HG02759 (cell line): ENCODE results near the gene EIF2S2.
A peak's percentile ranks its signal among the peaks of the same experiment; 100 is the strongest.

Source experiments
- ATAC-seq: cut with Tn5 transposase; IDR thresholded peaks from one replicate; pipeline ENCODE4 v1.9.1; 2021; ENCODE audit warnings: mild to moderate bottlenecking, moderate library complexity; ENCODE audit not compliant: unreplicated experiment

EIF2S2 gene

DNA sequence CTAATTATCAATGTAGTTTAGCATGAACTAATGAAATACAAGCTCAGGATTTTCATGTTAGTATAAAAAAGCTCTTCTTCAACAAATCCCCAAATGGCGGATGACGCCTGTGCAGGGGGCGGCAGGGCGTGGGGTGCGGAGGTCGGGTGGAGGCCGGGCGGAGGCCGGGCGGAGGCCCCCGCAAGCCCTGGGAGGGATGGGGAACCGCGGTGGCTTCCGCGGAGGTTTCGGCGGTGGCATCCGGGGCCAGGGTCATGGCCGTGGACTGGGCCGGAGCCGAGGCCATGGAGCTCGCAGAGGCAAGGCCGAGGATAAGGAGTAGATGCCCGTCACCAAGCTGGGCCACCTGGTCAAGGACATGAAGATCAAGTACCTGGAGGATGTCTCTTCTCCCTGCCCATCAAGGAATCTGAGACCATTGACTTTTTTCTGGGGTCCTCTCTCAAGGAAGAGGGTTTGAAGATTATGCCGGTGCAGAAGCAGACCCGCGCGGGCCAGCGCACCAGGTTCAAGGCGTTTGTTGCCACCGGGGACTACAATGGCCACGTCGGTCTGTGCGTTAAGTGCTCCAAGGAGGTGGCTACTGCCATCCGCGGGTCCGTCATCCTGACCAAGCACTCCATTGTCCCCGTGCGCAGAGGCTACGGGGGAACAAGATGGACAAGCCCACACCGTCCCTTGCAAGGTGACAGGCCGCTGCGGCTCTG lies 10.4 kb upstream of the EIF2S2 start:
- ATAC-seq, result no peak

DNA sequence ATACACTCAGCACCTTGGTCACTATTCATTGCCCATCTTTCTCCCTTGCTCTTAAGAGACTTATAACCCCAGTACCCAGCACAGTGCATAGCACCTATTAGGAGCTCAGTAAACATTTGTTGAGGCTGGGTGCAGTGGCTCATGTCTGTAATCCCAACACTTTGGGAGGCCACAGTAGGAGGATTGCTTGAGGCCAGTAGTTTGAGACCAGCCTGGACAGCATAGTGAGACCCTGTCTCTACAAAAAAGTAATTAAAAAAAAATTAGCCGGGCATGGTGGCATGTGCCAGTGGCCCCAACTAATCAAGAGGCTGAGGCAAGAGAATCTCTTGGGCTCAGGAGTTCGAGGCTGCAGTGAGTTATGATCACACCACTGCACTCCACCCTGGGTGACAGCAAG lies 8.2 kb upstream of the EIF2S2 start:
- no peak for ATAC-seq

DNA sequence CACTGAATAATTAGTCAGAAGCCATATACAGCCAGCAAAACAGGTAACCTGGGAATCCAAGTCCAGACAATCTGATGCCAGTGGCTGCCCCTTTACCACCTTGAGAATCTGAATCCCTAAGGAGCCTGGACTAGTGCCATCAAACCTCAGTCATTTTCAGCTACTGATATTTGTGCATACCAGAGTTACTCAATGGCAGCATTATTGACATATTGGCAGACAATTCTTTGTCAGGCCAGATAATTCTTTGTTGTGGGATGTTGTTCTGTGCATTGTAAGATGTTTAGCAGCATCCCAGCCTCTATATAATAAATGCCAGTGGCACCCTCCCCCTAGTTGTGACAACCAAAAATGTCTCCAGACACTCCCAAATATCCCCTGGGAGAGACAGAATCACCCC lies 3.2 kb upstream of the EIF2S2 start:
- ATAC-seq, result no peak

DNA sequence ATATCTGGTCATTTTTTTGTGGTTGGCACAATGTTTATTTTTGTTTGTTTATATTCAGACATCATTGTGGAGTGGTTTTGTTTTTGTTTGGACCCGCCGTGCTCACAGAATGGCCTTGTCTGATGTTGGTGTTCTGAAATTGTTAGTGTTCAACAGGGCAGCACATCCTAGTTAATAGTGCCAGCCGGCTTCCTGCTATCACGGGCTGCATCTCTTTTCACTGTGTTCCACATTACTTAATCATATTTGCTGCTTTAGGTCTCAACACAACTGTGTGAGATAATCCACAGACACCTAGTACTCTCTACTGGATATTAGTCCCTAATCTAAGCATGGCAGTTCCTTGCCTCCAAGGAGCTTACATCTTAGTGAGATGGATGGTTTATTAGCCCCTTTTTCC lies 2.8 kb upstream of the EIF2S2 start:
- ATAC-seq, result no peak

DNA sequence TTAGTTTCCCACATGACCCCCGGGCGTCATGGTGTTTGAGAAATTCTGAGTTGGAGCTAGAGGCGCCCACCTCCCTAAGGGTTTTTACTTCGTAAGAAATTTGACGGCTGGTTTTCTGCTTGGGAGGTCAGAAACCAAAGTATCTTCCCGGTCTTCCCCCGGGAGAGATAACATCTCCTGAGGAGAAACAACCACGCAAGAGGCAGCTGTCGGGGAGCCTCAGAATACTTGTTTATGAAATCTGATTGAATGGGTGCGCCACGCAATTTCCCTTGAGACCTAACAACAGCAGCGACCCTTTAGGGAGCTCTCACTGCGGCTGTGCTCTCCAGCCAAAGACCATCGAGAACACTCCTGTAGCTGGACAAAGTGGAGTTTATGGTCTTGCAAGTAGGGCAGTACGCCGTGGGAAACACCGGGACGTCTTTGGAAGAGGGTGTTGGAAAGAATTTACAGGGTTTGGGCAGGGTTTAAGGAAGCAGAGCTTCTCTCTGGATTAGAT lies 608 bp upstream of the EIF2S2 start:
- ATAC-seq, result peak; percentile 17

DNA sequence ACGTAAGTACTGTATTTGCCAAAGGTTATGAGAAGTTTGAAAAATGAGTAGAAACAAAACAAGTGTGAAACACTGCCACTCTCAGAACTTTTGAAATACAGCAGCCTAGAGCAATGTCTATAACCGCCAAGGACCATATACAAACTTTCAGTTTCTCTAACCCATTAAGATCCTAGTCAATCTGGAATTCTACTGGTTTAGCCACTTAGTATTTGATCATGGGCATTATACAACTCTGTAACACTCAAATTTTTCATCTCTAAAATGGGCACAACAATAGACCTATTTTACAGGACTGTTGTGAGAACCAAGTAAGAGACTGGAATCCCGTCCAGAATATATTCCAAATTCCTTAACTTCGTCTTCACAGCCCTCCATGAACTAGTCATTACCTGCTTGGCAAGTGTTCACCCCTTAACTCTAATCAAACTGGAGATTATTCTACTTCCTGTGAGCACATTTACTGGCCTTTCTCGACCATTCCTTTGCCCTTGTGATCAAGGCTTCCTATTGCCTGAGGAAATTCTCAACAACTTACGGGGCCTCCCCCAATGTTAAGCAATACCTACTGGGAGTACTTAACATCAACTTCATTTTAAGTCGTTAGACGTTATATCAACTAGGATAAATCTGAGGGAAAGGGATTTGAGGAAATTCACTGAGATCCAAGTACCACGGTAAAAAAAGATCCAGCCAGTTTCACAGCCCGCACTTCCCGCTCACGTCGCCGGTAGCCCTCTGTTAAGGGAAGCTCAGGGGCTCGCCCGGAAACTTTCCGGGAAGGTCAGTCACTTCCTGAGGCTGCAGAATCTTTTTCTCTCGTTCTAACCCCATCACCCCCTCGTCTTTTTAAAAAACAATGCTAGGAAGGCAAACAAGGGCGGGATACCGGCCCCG lies 1.1 kb downstream of the EIF2S2 start:
- ATAC-seq, result no peak

DNA sequence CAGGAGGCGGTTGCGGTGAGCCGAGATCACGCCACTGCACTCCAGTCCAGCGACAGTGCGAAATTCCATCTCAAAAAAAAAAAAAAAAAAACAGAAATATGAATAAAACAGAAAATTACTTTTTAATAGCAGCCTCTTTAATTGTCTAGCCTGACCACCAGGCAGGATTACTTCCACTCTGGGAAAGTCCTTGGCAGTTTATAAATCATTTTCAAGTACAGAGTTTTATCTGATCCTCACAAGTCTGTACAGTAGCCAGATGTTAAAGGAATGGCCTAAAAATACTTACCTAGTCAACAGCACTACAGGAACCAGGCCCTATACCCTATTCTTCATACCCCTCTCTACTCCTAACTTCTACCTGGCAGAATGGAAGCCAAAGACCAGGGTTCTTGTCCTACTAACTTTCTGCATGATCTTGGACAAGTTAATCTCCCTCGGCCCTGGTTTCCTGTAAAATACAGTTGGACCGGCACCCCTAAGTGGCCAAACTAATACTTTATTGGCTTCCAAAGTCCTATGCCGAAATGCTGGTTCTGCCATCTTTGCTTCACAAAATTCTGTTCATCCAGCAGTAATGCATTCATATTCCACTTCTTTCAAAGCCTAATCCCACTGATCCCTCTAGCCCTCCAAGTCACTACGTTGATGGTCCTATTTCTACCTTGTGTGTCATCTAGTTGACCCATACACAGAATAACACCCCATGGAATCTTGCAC lies 1.9 kb downstream of the EIF2S2 start:
- no peak for ATAC-seq

DNA sequence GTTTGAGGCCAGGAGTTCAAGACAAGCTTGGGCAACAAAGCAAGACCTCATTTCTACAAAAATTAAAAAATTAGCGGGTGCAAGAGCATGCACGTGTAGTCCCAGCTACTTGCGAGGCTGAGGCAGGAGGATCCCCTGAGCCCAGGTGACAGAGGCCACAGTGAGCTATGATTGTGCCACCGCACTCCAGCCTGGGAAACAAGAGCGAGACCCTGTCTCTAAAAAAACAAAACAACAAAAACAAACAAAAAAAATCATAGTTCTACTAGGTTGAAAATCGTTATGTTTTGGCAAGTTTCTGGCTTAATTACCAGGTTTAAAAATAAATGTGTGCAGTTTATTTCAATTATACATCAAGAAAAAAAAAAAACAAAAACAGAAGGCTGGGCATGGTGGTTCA lies 2.6 kb downstream of the EIF2S2 start:
- ATAC-seq, result no peak

DNA sequence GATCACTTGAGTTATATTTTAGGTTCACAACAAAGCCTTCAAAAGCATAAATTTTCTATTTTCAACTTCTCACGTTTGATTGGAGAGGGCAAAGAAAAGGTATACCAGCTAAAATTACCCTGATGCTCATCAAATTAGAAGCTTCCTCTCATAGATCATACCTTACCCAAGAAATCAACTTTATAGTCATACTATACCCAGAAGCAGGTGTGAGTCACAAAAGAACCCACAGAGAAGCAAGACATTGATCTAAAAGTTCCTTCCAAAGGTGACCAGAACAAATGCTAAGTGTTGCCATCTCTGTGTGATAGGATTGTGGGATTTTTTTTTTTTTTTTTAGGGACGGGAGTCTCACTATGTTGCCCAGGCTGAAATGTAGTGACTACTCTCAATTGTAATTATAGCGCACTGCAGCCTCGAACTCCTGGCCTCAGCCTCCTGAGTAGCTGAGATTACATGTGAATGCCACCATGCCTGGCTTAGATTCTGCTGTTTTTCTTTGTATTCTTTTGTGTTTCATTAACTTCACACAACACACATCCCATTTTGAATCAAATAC lies 3.3 kb downstream of the EIF2S2 start:
- no peak for ATAC-seq

DNA sequence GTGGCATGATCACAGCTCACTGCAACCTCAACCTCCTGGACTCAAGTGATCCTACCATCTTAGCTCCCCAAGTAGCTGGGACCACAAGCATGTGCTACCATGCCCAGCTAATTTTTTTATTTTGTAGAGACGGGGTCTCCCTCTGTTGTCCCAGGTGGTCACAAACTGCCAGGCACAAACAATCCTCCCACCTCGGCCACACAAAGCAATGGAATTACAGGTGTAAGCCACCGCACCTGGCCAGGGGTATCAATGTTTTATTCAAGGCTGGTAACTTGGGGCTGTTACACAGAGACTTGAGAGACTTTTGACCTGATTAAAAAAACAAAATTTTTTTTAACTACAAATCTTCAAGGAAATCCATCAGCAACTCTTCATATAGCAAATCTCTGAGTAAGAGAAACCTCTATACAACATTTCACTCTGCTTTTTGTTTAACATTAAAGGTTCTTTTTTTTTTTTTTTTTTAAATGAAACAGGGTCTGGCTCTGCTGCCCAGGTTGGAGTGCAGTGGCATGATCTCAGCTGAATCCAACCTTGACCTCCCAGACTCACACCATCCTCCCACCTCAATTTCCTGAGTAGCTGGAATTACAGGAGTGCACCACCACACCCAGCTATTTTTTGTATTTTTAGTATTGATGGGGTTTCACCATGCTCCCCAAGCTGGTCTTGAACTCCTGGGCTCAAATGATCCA lies 5.9 kb downstream of the EIF2S2 start:
- ATAC-seq, result no peak

DNA sequence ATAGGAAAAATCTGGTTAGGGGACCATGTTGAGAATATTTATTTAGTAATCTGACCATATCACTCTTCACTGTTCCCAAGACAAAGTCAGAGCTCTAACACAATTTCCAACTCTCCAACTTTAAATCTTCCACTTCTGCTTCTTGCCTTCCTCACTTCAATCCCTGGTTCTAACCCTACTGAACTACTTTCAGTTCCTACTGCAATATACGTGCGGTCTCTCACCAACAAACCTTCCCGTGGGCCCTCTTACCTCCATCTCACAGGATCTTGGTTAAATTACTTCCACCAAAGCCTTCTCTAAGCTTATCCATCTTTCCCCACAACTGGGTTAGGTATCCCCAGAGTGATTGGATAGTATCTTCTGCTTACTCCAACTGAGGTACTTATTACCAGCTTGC lies 8.0 kb downstream of the EIF2S2 start:
- no peak for ATAC-seq

DNA sequence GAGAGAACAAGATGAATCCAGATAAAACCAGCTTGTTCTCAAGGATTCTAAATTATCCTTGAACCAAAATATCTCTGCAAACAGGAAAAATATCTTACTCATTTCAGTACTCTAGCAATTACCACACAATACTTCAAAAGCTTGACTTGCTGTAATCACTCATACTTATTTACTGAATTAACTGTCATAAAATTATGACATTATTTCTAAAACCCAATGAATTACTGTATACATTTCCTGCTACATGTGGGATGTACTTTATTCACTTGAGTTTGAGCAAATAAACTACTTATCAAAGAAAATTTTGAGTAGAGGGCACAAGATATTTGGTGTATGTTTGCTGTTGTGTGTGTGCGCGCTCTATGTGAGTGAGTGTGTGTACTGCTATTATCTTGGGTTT lies 9.7 kb downstream of the EIF2S2 start:
- ATAC-seq, result no peak

DNA sequence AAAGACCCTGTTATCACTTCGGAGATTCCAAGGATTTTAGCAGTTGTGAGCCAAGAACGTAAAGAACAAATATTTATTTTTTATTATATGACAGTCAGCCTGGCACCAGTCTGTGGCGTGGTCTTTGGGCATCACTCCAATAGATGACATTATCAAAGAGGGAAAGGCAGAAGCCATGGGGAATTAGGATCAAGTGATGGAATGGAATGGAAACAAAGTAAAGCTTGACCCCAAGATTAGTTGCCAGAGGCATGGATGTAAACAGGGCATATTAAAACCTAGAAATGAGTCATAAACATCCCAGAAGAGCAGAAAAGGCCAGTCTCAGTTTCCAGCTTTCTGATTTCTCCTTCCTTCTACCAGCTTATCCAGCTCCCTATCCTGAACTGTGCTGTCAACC lies 11.5 kb downstream of the EIF2S2 start:
- ATAC-seq, result no peak

DNA sequence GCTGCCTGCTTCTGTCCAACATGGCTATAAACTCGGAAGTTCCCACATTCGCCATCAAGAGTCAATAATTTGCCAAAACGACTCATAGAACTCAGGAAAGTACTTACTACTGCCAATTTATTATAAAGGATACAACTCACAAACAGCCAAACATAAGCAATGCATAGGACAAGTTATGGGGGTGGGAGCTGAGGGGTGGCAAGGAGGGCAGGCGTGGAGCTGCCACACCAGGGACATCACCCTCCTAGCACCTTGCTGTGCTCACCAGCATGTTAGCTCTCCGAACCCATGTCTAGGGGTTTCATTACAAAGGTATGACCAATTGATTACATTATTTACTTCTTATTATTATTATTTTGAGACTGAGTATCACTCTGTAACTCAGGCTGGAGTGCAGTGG lies 12.4 kb downstream of the EIF2S2 start:
- no peak for ATAC-seq

DNA sequence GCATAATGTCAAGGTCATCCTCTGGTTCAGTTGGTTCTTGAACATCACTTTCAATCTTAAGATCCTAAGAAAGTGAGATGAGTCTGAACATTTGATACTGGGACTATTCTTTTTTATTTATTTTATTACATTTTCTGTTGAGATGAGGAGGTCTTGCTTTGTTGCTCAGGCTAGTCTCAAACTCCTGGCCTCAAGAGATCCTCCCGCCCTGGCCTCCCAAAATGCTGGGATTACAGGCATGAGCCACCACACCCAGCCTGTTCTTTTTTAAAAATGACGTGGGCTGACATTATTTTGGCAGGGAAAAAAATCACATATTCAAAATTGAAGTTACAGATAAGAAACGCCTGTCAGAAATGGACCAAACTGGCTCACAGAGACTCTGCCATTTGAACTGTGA lies 13.5 kb downstream of the EIF2S2 start:
- no peak for ATAC-seq

DNA sequence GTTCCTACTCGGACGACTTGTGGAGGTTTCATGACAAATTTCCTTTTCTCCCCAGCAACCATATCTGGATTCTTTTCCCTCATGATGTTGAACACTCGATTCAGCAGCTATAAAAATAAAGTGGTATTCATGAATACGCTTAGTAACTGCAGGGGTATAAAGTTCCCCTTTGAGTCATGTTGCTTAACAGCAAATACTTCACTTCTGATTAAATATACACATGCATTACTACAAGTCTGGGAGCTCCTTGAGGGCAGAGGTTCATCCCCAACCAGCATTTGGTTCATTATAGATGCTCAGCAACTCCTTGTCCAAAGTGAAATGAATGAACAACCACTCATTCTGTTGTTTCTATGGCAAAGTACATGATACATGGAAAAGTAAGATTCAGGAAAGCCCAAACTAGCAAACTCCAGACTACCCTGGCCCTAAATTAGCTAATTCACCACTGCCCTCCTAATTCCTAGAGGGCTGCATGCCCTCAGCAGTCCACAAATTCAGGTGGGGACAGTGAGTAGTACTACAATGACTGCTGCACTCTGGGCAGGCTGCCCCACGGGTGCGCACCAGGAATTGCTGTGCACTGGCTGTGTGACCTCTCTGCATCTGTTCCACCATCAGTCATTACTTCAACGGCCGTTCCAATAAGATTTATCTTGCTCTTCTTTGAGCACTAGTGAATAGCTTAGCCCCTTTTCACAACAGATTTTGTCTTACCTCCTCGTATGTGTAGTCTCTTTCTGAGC lies 15.2 kb downstream of the EIF2S2 start:
- ATAC-seq, result no peak

DNA sequence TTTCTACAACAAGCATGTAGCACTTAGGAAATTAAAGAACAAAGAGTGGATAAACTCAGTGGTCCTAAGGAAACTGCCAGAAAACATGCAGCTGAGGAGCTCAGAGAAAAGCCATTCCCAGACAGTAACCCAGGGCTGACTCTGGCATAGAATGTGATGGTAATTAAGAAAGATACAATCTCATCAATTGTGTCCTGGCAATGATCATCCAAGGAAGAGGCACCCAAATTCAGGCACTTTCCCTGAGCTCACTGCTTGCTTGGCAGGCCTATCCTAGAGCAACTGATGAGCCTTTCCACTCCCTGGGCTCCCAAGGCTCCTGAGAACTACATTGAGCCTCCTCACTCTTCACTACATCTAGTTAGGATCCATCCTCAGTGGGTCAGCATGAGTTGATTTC lies 16.2 kb downstream of the EIF2S2 start:
- no peak for ATAC-seq

DNA sequence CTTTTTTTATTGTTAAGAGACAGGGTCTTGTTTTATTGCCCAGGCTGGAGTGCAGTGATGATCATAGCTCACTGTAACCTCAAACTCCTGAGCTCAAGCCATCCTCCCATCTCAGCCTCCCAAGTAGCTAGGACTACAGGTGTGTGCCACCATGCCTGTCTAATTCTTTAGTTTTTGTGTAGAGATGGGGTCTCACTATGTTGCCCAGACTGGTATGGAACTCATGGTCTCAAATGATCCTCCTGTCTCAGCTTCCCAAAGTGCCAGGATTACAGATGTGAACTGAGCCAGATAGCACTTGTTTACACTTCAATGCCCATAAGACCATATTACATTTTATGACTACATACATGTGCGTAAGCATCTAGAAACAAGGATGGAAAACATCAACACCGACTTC lies 18.1 kb downstream of the EIF2S2 start:
- ATAC-seq, result no peak

DNA sequence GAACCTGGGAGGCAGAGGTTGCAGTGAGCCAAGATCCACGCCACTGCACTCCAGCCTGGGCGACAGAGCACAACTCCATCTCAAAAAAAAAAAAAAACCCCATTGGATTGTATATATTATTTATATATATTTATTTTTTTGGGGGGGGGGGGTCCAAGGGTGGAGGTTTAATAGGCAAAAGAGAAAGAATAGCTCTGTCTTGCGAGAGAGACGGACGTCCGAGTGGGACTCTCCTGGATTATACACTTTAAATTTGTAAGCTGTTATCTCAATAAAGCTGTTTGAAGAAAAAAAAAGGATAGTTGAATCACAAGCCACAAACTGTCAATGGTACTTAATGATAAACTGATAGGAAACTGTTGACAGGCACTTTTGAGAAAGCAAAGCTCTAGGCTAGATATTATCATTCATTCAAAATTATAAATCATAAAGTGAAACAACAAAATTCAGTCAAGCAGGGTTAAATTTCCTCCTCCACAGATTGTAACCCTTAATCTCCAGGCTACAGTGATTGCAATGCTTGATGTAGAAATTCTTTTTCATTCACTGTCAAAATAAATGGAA lies 20.3 kb downstream of the EIF2S2 start:
- no peak for ATAC-seq

DNA sequence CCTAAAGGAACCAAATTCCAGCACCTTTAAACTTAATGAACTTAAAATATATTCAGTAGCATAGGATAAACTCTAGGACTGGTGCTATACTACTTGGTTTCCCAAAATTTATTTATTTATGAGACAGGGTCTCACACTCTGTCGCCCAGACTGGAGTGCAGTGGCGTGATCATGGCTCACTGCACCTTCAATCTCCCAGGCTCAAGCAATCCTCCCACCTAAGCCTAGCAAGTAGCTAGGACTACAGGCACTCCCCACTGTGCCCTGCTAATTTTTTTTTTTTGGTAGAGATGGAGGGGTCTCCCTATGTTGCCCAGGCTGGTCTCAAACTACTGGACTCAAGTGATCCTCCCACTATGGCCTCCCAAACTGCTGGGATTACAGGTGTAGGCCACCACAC lies 21.4 kb downstream of the EIF2S2 start:
- no peak for ATAC-seq
